Loucy (cell line): ENCODE measurements around the gene DVL2.

Source experiments
- EZH2phosphoT487 ChIP-seq: fragments of 200-600 bp; IDR thresholded peaks from 2 replicates; pipeline ENCODE4 v1.6.1; 2018; ENCODE audit warnings: antibody characterized with exemption, mild to moderate bottlenecking, moderate library complexity, borderline replicate concordance
- TF ChIP-seq, protein P1 (sequence below): fragments of 200-600 bp; sonication (generic); conservative IDR thresholded peaks from 2 replicates; pipeline ENCODE4 v1.5.1; 2014; ENCODE audit warnings: mild to moderate bottlenecking, antibody characterized with exemption, low read length

DNA sequence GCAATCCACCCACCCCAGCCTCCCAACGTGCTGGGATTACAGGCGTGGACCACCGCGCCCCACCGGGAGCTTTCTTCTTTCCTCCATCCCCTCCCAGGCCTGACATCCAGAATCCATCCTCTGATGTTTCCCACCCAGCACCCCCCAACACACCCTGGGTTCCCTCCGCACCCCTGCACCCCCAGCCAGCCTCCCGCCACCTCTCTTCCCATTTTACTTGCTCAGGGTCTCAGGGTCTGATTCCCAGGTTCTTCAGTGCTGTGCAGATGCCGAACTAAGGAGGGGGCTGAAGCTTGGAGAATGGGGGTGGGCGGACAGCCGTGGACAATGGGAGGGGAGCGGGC lies 55.4 kb downstream of the DVL2 start:
- TF ChIP-seq, protein P1, sequence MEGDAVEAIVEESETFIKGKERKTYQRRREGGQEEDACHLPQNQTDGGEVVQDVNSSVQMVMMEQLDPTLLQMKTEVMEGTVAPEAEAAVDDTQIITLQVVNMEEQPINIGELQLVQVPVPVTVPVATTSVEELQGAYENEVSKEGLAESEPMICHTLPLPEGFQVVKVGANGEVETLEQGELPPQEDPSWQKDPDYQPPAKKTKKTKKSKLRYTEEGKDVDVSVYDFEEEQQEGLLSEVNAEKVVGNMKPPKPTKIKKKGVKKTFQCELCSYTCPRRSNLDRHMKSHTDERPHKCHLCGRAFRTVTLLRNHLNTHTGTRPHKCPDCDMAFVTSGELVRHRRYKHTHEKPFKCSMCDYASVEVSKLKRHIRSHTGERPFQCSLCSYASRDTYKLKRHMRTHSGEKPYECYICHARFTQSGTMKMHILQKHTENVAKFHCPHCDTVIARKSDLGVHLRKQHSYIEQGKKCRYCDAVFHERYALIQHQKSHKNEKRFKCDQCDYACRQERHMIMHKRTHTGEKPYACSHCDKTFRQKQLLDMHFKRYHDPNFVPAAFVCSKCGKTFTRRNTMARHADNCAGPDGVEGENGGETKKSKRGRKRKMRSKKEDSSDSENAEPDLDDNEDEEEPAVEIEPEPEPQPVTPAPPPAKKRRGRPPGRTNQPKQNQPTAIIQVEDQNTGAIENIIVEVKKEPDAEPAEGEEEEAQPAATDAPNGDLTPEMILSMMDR = no peak
- TF ChIP-seq EZH2phosphoT487 = no peak
